Activated CD8-positive, alpha-beta T cell treated with anti-CD3 and anti-CD28 coated beads for 36 hours (primary cell): Measurements from ENCODE around the gene SIRT6. TPM values are rescaled to one million over a fixed set of nuclear protein-coding genes. Genes with fewer than 3 reads are reported as not detected.

Source experiments
- ATAC-seq: fragments of 200-7000 bp; cut with Tn5 transposase; one replicate; pipeline ENCODE4 v1.10.0; 2021; ENCODE audit warnings: mild to moderate bottlenecking, moderate library complexity
- CTCF ChIA-PET: fragments of 350-600 bp; sonication (Branson Sonifier 250); formaldehyde crosslinking; loops from one replicate; lab custom pipeline; 2021; ENCODE audit warnings: antibody characterized with exemption; lab: Charles Lee
- POLR2A ChIA-PET: fragments of 350-600 bp; sonication (Branson Sonifier 250); formaldehyde crosslinking; loops from one replicate; lab custom pipeline; 2021; ENCODE audit warnings: antibody characterized with exemption; lab: Charles Lee
- DNase-seq: peaks from one replicate; pipeline ENCODE4 v3.0.0-alpha.2; 2020
- H3K27ac Mint-ChIP-seq: one replicate; pipeline ENCODE4 v1.8.0; 2021; ENCODE audit warnings: mild to moderate bottlenecking, mixed read lengths
- H3K27me3 Mint-ChIP-seq: one replicate; pipeline ENCODE4 v1.8.0; 2021; ENCODE audit warnings: mixed read lengths
- H3K36me3 Mint-ChIP-seq: one replicate; pipeline ENCODE4 v1.8.0; 2021; ENCODE audit warnings: low read depth, mixed read lengths
- H3K4me1 Mint-ChIP-seq: one replicate; pipeline ENCODE4 v1.8.0; 2021; ENCODE audit warnings: low read depth, mixed read lengths
- H3K4me3 Mint-ChIP-seq: one replicate; pipeline ENCODE4 v1.8.0; 2021; ENCODE audit warnings: mild to moderate bottlenecking, moderate library complexity, mixed read lengths
- H3K9me3 Mint-ChIP-seq: one replicate; pipeline ENCODE4 v1.8.0; 2021; ENCODE audit warnings: mixed read lengths
- intact Hi-C: fragments of 100-400 bp; cut with micrococcal nuclease; formaldehyde crosslinking; loops from one replicate; pipeline ENCODE4 v1.10.0; 2022
- total RNA-seq, 2 experiments: library from RNA; stranded (reverse); gene quantifications; one replicate each; pipeline ENCODE4 v1.2.3, GENCODE V29; 2021
- TF ChIP-seq, protein P1 (sequence below): fragments of 200-600 bp; IDR thresholded peaks from one replicate; pipeline ENCODE4 v1.8.0; 2022; ENCODE audit warnings: antibody characterized with exemption, mild to moderate bottlenecking

SIRT6 gene
- total RNA-seq, 2 experiments from 2014 or later = 26.9 to 28.3 TPM

DNA sequence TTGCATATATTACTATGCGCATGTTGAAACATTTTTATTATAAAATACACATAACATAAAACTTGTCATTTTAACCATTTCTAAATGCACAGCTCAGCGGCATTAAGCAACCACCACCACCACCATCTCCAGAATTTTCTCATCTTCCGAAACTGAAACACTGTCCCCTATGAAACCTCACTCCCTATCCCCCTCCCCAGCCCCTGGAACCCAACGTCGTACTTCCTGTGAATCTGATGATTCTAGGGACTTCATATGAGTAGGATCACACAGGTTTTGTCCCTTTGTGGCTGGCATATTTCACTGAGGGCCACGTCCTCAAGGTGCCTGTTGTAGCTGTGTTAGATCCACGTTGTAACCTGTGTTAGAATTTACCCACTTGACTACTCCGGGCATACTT, 57.7 kb downstream of the SIRT6 start:
- POLR2A ChIA-PET = no interaction called here

More for the DNA sequence above, 57.7 kb downstream of the SIRT6 start:
- H3K27ac Mint-ChIP-seq = peak overlapping the region; percentile 64
- H3K9me3 Mint-ChIP-seq = no peaks in the 10 kb centered on the region
- CTCF ChIA-PET = no interaction called here
- peak overlapping the region; percentile 87 for H3K4me3 Mint-ChIP-seq
- TF ChIP-seq, protein P1, sequence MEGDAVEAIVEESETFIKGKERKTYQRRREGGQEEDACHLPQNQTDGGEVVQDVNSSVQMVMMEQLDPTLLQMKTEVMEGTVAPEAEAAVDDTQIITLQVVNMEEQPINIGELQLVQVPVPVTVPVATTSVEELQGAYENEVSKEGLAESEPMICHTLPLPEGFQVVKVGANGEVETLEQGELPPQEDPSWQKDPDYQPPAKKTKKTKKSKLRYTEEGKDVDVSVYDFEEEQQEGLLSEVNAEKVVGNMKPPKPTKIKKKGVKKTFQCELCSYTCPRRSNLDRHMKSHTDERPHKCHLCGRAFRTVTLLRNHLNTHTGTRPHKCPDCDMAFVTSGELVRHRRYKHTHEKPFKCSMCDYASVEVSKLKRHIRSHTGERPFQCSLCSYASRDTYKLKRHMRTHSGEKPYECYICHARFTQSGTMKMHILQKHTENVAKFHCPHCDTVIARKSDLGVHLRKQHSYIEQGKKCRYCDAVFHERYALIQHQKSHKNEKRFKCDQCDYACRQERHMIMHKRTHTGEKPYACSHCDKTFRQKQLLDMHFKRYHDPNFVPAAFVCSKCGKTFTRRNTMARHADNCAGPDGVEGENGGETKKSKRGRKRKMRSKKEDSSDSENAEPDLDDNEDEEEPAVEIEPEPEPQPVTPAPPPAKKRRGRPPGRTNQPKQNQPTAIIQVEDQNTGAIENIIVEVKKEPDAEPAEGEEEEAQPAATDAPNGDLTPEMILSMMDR = no peak
- intact Hi-C loops = no loop called here
- H3K27me3 Mint-ChIP-seq = no peaks in the 10 kb centered on the region
- no peak for ATAC-seq
- H3K36me3 Mint-ChIP-seq = peaks cover 2% of the 10 kb centered on the region
- peaks cover 15% of the 10 kb centered on the region for H3K4me1 Mint-ChIP-seq
- DNase-seq = no peak

Other genes starting within 250 kb of the SIRT6 start
- not detected for gene NMRK2, start 249.5 kb downstream of the SIRT6 start, total RNA-seq
- gene DAPK3, start 211.5 kb downstream of the SIRT6 start, total RNA-seq = 10 to 100 TPM; 27.2 to 27.5 TPM
- 1,000 to 10,000 TPM; 3,533 to 3,625 TPM for gene EEF2, start 197.1 kb downstream of the SIRT6 start, total RNA-seq
- gene PIAS4, start 174.8 kb downstream of the SIRT6 start, total RNA-seq = 10 to 100 TPM; 22.2 TPM
- gene ZBTB7A, start 115.7 kb downstream of the SIRT6 start, total RNA-seq = 10 to 100 TPM; 46.6 TPM
- gene MAP2K2, start 58.4 kb downstream of the SIRT6 start, total RNA-seq = 100 to 1,000 TPM; 141 to 145 TPM
- not detected for gene CREB3L3, start 28.9 kb downstream of the SIRT6 start, total RNA-seq
- gene ANKRD24, start 126 bp upstream of the SIRT6 start, total RNA-seq = 1 to 10 TPM; 1.6 to 1.8 TPM
- 1 to 10 TPM; 7.2 to 7.3 TPM for gene EBI3, start 47.0 kb upstream of the SIRT6 start, total RNA-seq
- gene YJU2, start 64.5 kb upstream of the SIRT6 start, total RNA-seq = 10 to 100 TPM; 25.5 to 25.8 TPM
- gene SHD, start 96.7 kb upstream of the SIRT6 start, total RNA-seq = not detected
- gene TMIGD2, start 119.8 kb upstream of the SIRT6 start, total RNA-seq = 10 to 100 TPM; 13.6 to 14.8 TPM
- gene FSD1, start 122.0 kb upstream of the SIRT6 start, total RNA-seq = 10 to 100 TPM; 19.7 to 22.0 TPM
- 10 to 100 TPM in 1 of 2 experiments, 1 to 10 TPM in 1; 9.6 to 14.6 TPM for gene STAP2, start 156.3 kb upstream of the SIRT6 start, total RNA-seq
- gene MPND, start 161.0 kb upstream of the SIRT6 start, total RNA-seq = 10 to 100 TPM; 15.5 to 16.6 TPM
- gene SH3GL1, start 218.0 kb upstream of the SIRT6 start, total RNA-seq = 10 to 100 TPM; 53.1 to 59.2 TPM
- gene CHAF1A, start 220.1 kb upstream of the SIRT6 start, total RNA-seq = 10 to 100 TPM; 78.3 to 80.5 TPM